GM12878 (cell line): ENCODE measurements around the gene CLDN15. TPM values are rescaled to one million over a fixed set of nuclear protein-coding genes. Genes with fewer than 3 reads are reported as not detected.

Source experiments
- ATAC-seq: fragments of 200-7000 bp; cut with Tn5 transposase; 3 replicates; pipeline ENCODE4 v1.9.1; 2020; ENCODE audit warnings: mild to moderate bottlenecking, moderate library complexity
- BruUV-seq: library from RNA; stranded (reverse); fragments of 400-500 nt; replicated peaks from 2 replicates; lab custom pipeline; 2021; lab: Mats Ljungman, UMichigan
- CTCF ChIA-PET: fragments of 300-600 bp; sonication (Branson Sonifier 250); formaldehyde crosslinking; extraction: SDS; loops from one replicate; lab custom pipeline; 2021; ENCODE audit warnings: inconsistent platforms; lab: Yijun Ruan, JAX
- POLR2A ChIA-PET: fragments of 350-600 bp; formaldehyde crosslinking; extraction: SDS; loops from one replicate; lab custom pipeline; 2021; ENCODE audit warnings: inconsistent platforms; lab: Charles Lee
- RAD21 ChIA-PET: fragments of 300-600 bp; sonication (Branson Sonifier 250); formaldehyde crosslinking; loops from one replicate; lab custom pipeline; 2023; ENCODE audit warnings: antibody characterized with exemption; ENCODE audit not compliant: unreplicated experiment; lab: Charles Lee
- SMC1A ChIA-PET: fragments of 300-600 bp; sonication (Branson Sonifier 250); formaldehyde crosslinking; loops from one replicate; lab custom pipeline; 2023; ENCODE audit not compliant: unreplicated experiment, uncharacterized antibody; lab: Charles Lee
- DNase-seq: peaks from one replicate; pipeline ENCODE4 v3.0.0-alpha.2; 2011; ENCODE audit warnings: low read depth, low spot score
- FAIRE-seq: peaks from 3 replicates; lab custom pipeline; 2011; peaks lifted over from hg19 to GRCh38; lab: Jason Lieb, UNC
- H2AFZ ChIP-seq: 2 replicates; pipeline ENCODE4 v1.6.0; 2011; ENCODE audit warnings: low read depth, low read length, control low read depth; ENCODE audit not compliant: control insufficient read depth
- H3K27ac ChIP-seq: 2 replicates; pipeline ENCODE4 v1.5.1; 2011; ENCODE audit warnings: control low read depth; ENCODE audit not compliant: control insufficient read depth, insufficient read depth
- H3K27me3 ChIP-seq, 2 experiments: replicated peaks in 1 of 2; 2 replicates each; pipeline versions ENCODE4 v1.6.0 to v1.6.1; 2011; ENCODE audit warnings: low read length in 1 of 2; ENCODE audit not compliant: control insufficient read depth in 2 of 2, insufficient read depth in 2 of 2
- H3K36me3 ChIP-seq, 2 experiments: 2 replicates each; pipeline ENCODE4 v1.5.1; 2011; ENCODE audit warnings: low read length in 1 of 2; ENCODE audit not compliant: control insufficient read depth in 2 of 2, insufficient read depth in 2 of 2
- H3K4me1 ChIP-seq: 2 replicates; pipeline ENCODE4 v1.6.1; 2011; ENCODE audit warnings: mild to moderate bottlenecking, low read length, moderate library complexity, mixed read lengths; ENCODE audit not compliant: control insufficient read depth, insufficient read depth
- H3K4me2 ChIP-seq: 2 replicates; pipeline ENCODE4 v1.6.0; 2011; ENCODE audit warnings: control low read depth; ENCODE audit not compliant: control insufficient read depth, insufficient read depth
- H3K4me3 ChIP-seq: fragments of 200-600 bp; sonication (generic); 2 replicates; pipeline ENCODE4 v1.5.1; 2016
- H3K79me2 ChIP-seq: 2 replicates; pipeline ENCODE4 v1.6.0; 2011; ENCODE audit warnings: low read length; ENCODE audit not compliant: control insufficient read depth, insufficient read depth
- H3K9ac ChIP-seq: 2 replicates; pipeline ENCODE4 v1.8.0; 2011; ENCODE audit warnings: low read length, control low read depth, mixed read lengths; ENCODE audit not compliant: control insufficient read depth, insufficient read depth
- H3K9me3 ChIP-seq: replicated peaks from 3 replicates; pipeline ENCODE4 v1.5.1; 2011; ENCODE audit warnings: mild to moderate bottlenecking, low read length; ENCODE audit not compliant: control insufficient read depth, insufficient read depth
- H4K20me1 ChIP-seq: 2 replicates; pipeline ENCODE4 v1.6.0; 2011; ENCODE audit not compliant: control insufficient read depth, insufficient read depth
- MEF2B ChIP-seq: fragments of 450-650 bp; IDR thresholded peaks from 2 replicates; pipeline ENCODE4 v1.6.1; 2018; ENCODE audit warnings: mild to moderate bottlenecking, moderate library complexity; ENCODE audit not compliant: partially characterized antibody, poor library complexity, severe bottlenecking
- PKNOX1 ChIP-seq: fragments of 450-650 bp; IDR thresholded peaks from 2 replicates; pipeline ENCODE4 v1.6.1; 2016; ENCODE audit warnings: mild to moderate bottlenecking
- RB1 ChIP-seq: fragments of 450-650 bp; formaldehyde crosslinking; IDR thresholded peaks from 2 replicates; pipeline ENCODE4 v1.6.1; 2017; ENCODE audit warnings: mild to moderate bottlenecking, borderline replicate concordance
- SMAD5 ChIP-seq: IDR thresholded peaks from 2 replicates; pipeline ENCODE4 v1.6.1; 2016; ENCODE audit warnings: antibody characterized with exemption, low read depth
- TARDBP ChIP-seq: IDR thresholded peaks from 2 replicates; pipeline ENCODE4 v1.6.1; 2016; ENCODE audit warnings: borderline replicate concordance
- TCF12 ChIP-seq: IDR thresholded peaks from 2 replicates; pipeline ENCODE4 v1.6.1; 2011; ENCODE audit warnings: low read depth, mild to moderate bottlenecking, low read length
- TCF7 ChIP-seq: IDR thresholded peaks from 2 replicates; pipeline ENCODE4 v1.6.1; 2014; ENCODE audit warnings: antibody characterized with exemption, borderline replicate concordance
- WGBS: methylation state at CpG from one replicate; pipeline ENCODE4 v1.1.6; 2016; ENCODE audit warnings: low lambda C conversion rate; ENCODE audit not compliant: insufficient replicate concordance, insufficient coverage; ENCODE audit errors: missing lambda C conversion rate; 5-methylcytosine and 5-hydroxymethylcytosine counted together
- in situ Hi-C: fragments of 300-500 bp; cut with MboI; formaldehyde crosslinking; loops from 9 replicates; pipeline ENCODE4 v1.14.3; 2018; ENCODE audit warnings: mixed read lengths
- intact Hi-C: fragments of 100-400 bp; cut with micrococcal nuclease; formaldehyde crosslinking; loops from one replicate; pipeline ENCODE4 v1.14.2; 2022; ENCODE audit not compliant: unreplicated experiment
- polyA plus RNA-seq, 11 experiments: library from polyadenylated mRNA; depleted of rRNA in 4 of 11; unstranded in 6 of 11; stranded (reverse) in 5 of 11; fragments of >200 nt; fragmentation: Nextera tagmentation in 4 of 11; fragmentation: Illumina TruSeq in 1 of 11; extraction: Ambion mirVana in 4 of 11; extraction: Trizol in 1 of 11; gene quantifications; 1 replicate in 1 of 11; 2 replicates in 10 of 11; pipeline versions ENCODE4 v1.2.1 to v1.2.3, GENCODE V29; 2011 to 2016; ENCODE audit warnings: inconsistent platforms in 2 of 11, missing spikeins in 2 of 11, low read depth in 1 of 11
- total RNA-seq, 4 experiments: library from RNA; depleted of rRNA in 3 of 4; stranded (reverse); fragments of >200 nt in 3 of 4; fragmentation: Illumina TruSeq in 1 of 4; extraction: Trizol in 1 of 4; gene quantifications; 2 replicates each; pipeline versions ENCODE4 v1.2.1 to v1.2.3, GENCODE V29; 2013 to 2021
- TF ChIP-seq, protein P1 (sequence below): fragments of 450-650 bp; IDR thresholded peaks from 2 replicates; pipeline ENCODE4 v1.6.1; 2017; ENCODE audit warnings: low read depth, mild to moderate bottlenecking, moderate library complexity

The CLDN15 gene
- total and polyA plus RNA-seq, 10 of the 15 experiments (the other 5 are each of a cell fraction or from before 2014, with no cell fraction given): 0.47 to 15.0 (median 6.6) TPM

- ATAC-seq: no peak
- intact Hi-C loops: no loop called here
Measured at GRCh38 chr7:101226721-101227120, 10.9 kb downstream of the CLDN15 start.

DNA sequence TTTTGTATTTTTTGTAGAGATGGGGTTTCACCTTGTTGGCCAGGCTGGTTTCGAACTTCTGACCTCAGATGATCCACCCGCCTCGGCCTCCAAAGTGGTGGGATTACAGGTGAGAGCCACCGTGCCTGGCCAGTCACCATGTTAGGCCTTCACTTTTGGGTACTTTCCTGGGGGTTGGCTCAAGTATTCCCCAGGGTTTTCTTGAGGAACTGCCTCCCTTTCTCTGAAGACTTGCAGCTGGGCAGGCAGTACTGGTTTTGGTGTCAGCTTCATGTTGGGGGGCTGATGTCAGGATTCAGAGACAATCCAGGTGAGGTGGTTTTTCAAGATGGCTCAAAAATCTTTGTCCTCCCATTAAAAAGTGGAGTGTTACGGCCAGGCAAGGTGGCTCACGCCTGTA is 12.0 kb downstream of the CLDN15 start:
- POLR2A ChIA-PET: interaction anchor here (0.7 to 0.9 kb wide), 3 partner anchors 8 to 19 kb away, joined by 3 to 4 read pairs (median 3); partner anchors contain the start of genes FIS1 and PLOD3
- H3K27me3 ChIP-seq: no peaks in the 10 kb centered on the region
- no peaks in the 10 kb centered on the region for H4K20me1 ChIP-seq
- no peaks in the 10 kb centered on the region for H3K9me3 ChIP-seq
- intact Hi-C loops: no loop called here
- H2AFZ ChIP-seq: no peak overlapping the region
- no peak overlapping the region for H3K9ac ChIP-seq
- H3K27ac ChIP-seq: no peak overlapping the region
- FAIRE-seq (no peak), ATAC-seq (peak; percentile 69), DNase-seq (no peak)
- in situ Hi-C loops: no loop called here
- RAD21 ChIA-PET: interaction anchor here (1.0 kb wide), 1 partner anchor 82 kb away, joined by 3 read pairs; no protein-coding TSS in a partner anchor
- CTCF ChIA-PET: interaction anchor here (1.1 to 1.5 kb wide), 4 partner anchors 9 to 89 kb away, joined by 3 to 4 read pairs (median 4); no protein-coding TSS in a partner anchor
- no peak overlapping the region for H3K4me3 ChIP-seq
- TF ChIP-seq MEF2B: peak; percentile 63
- peak; percentile 70; the same call in 1 of the 2 replicates for TF ChIP-seq TCF12
- no peak for TF ChIP-seq TARDBP
- 0 out of 2 replicates have a peak, but pooled peaks have one; percentile 53 for TF ChIP-seq PKNOX1
- TF ChIP-seq, protein P1, sequence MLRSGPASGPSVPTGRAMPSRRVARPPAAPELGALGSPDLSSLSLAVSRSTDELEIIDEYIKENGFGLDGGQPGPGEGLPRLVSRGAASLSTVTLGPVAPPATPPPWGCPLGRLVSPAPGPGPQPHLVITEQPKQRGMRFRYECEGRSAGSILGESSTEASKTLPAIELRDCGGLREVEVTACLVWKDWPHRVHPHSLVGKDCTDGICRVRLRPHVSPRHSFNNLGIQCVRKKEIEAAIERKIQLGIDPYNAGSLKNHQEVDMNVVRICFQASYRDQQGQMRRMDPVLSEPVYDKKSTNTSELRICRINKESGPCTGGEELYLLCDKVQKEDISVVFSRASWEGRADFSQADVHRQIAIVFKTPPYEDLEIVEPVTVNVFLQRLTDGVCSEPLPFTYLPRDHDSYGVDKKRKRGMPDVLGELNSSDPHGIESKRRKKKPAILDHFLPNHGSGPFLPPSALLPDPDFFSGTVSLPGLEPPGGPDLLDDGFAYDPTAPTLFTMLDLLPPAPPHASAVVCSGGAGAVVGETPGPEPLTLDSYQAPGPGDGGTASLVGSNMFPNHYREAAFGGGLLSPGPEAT: peak; percentile 64; the same call in 1 of the 2 replicates
- no TSS peak for BruUV-seq
- SMC1A ChIA-PET: interaction anchor here (1.1 kb wide), 1 partner anchor 29 kb away, joined by 3 read pairs; no protein-coding TSS in a partner anchor
- WGBS: 76% methylated on average over 6 of the region's 6 CpGs
- H3K4me1 ChIP-seq: no peaks in the 10 kb centered on the region
- no peaks in the 10 kb centered on the region for H3K79me2 ChIP-seq
- H3K36me3 ChIP-seq: peaks cover 7 to 9% of the 10 kb centered on the region in 2 experiments
- H3K4me2 ChIP-seq: no peak overlapping the region

More at GRCh38 chr7:101226721-101227120, 10.9 kb downstream of the CLDN15 start:
- Histone ChIP-seq H3K4me2 (no peak overlapping the region), H3K9ac (no peak overlapping the region), H4K20me1 (no peaks in the 10 kb centered on the region), H3K4me3 (no peak overlapping the region), H2AFZ (no peak overlapping the region), H3K9me3 (no peaks in the 10 kb centered on the region), H3K27me3 (no peaks in the 10 kb centered on the region)
- in situ Hi-C loops: no loop called here
- ChIA-PET RAD21 (no interaction called here), CTCF (interaction anchor here (1.0 to 1.1 kb wide), 2 partner anchors 9 to 17 kb away, joined by 3 to 5 read pairs; no protein-coding TSS in a partner anchor), POLR2A (interaction anchor here (0.7 to 1.0 kb wide), 2 partner anchors 9 to 17 kb away, joined by 3 read pairs; partner anchors contain the start of gene ZNHIT1)
- BruUV-seq: no TSS peak
- DNase-seq: no peak
- no peak for TF ChIP-seq TCF7
- no peak for TF ChIP-seq SMAD5
- TF ChIP-seq RB1: no peak
- TF ChIP-seq, all 136 proteins: peak for 0
- SMC1A ChIA-PET: no interaction called here
- Histone ChIP-seq H3K4me1 (no peaks in the 10 kb centered on the region), H3K36me3 (peaks cover 7 to 9% of the 10 kb centered on the region in 2 experiments), H3K27ac (no peak overlapping the region), H3K79me2 (no peaks in the 10 kb centered on the region)
- no peak for FAIRE-seq
- over 99% methylated on average over 9 of the region's 9 CpGs for WGBS
